GM23338 (cell line): Measurements from ENCODE around the gene KCTD17. TPM values are rescaled to one million over a fixed set of nuclear protein-coding genes. Genes with fewer than 3 reads are reported as not detected.
A peak's percentile ranks its signal among the peaks of the same experiment; 100 is the strongest.

Experiments
- ATAC-seq: fragments of 200-7000 bp; cut with Tn5 transposase; 3 replicates; pipeline ENCODE4 v1.9.1; 2020
- DNase-seq: peaks from one replicate; pipeline ENCODE4 v3.0.0-alpha.2; 2015; ENCODE audit warnings: low spot score
- H2AFZ ChIP-seq: fragments of 200-600 bp; sonication (generic); 2 replicates; pipeline ENCODE4 v1.8.0; 2016; ENCODE audit warnings: antibody characterized with exemption, mild to moderate bottlenecking, moderate library complexity
- H3F3A ChIP-seq: fragments of 200-600 bp; sonication (generic); replicated peaks from 2 replicates; pipeline ENCODE4 v1.8.0; 2017; ENCODE audit warnings: antibody characterized with exemption, mixed run types, low read depth
- H3K27ac ChIP-seq: fragments of 200-600 bp; sonication (generic); 2 replicates; pipeline ENCODE4 v1.6.1; 2016; ENCODE audit warnings: low read depth
- H3K27me3 ChIP-seq: fragments of 200-600 bp; sonication (generic); 2 replicates; pipeline ENCODE4 v1.8.0; 2016; ENCODE audit warnings: mild to moderate bottlenecking, mixed run types, moderate library complexity; ENCODE audit not compliant: insufficient read depth
- H3K36me3 ChIP-seq: fragments of 200-600 bp; sonication (generic); 2 replicates; pipeline ENCODE4 v1.8.0; 2016; ENCODE audit warnings: mild to moderate bottlenecking; ENCODE audit not compliant: insufficient read depth
- H3K4me1 ChIP-seq: fragments of 200-600 bp; sonication (generic); 2 replicates; pipeline ENCODE4 v1.8.0; 2016; ENCODE audit warnings: mild to moderate bottlenecking, moderate library complexity; ENCODE audit not compliant: insufficient read depth
- H3K4me2 ChIP-seq: fragments of 200-600 bp; sonication (generic); 2 replicates; pipeline ENCODE4 v1.7.1; 2017; ENCODE audit warnings: mixed run types
- H3K4me3 ChIP-seq: fragments of 200-600 bp; sonication (generic); 2 replicates; pipeline ENCODE4 v1.6.1; 2016; ENCODE audit warnings: mixed run types
- H3K79me2 ChIP-seq: fragments of 200-600 bp; sonication (generic); replicated peaks from 2 replicates; pipeline ENCODE4 v1.8.0; 2017; ENCODE audit warnings: mild to moderate bottlenecking; ENCODE audit not compliant: insufficient read depth
- H3K9me2 ChIP-seq: fragments of 200-600 bp; sonication (generic); 2 replicates; pipeline ENCODE4 v1.8.0; 2017; ENCODE audit not compliant: insufficient read depth
- H4K20me1 ChIP-seq: fragments of 200-600 bp; sonication (generic); replicated peaks from 2 replicates; pipeline ENCODE4 v1.8.0; 2017; ENCODE audit warnings: mild to moderate bottlenecking; ENCODE audit not compliant: insufficient read depth
- H3K27ac Mint-ChIP-seq: 2 replicates; pipeline ENCODE4 v1.8.0; 2020; ENCODE audit warnings: inconsistent platforms, mild to moderate bottlenecking, moderate library complexity, mixed read lengths
- H3K27me3 Mint-ChIP-seq: 3 replicates; pipeline ENCODE4 v1.8.0; 2022; ENCODE audit warnings: low read depth, mild to moderate bottlenecking, moderate library complexity, mixed read lengths, inconsistent platforms; ENCODE audit not compliant: insufficient read depth, poor library complexity
- H3K36me3 Mint-ChIP-seq: 3 replicates; pipeline ENCODE4 v1.8.0; 2021; ENCODE audit warnings: low read depth, mild to moderate bottlenecking, inconsistent platforms, moderate library complexity, mixed read lengths
- H3K4me1 Mint-ChIP-seq: 3 replicates; pipeline ENCODE4 v1.8.0; 2020; ENCODE audit warnings: mild to moderate bottlenecking, inconsistent platforms, mixed read lengths
- H3K4me3 Mint-ChIP-seq: 3 replicates; pipeline ENCODE4 v1.8.0; 2021; ENCODE audit warnings: moderate library complexity, mild to moderate bottlenecking, inconsistent platforms, mixed read lengths
- H3K9me3 Mint-ChIP-seq: 3 replicates; pipeline ENCODE4 v1.8.0; 2020; ENCODE audit warnings: moderate library complexity, mild to moderate bottlenecking, inconsistent platforms, mixed read lengths
- CTCF ChIP-seq, 2 experiments: fragments of 200-600 bp in 1 of 2; sonication (generic) in 1 of 2; conservative IDR thresholded peaks; 2 replicates each; pipeline versions ENCODE4 v1.5.1 to v1.6.1; 2016 to 2017; ENCODE audit warnings: antibody characterized with exemption in 2 of 2, low read depth in 2 of 2, mild to moderate bottlenecking in 2 of 2, moderate library complexity in 1 of 2
- EZH2 ChIP-seq: fragments of 200-600 bp; sonication (generic); IDR thresholded peaks from one replicate; pipeline ENCODE4 v1.8.0; 2017; ENCODE audit warnings: antibody characterized with exemption, mild to moderate bottlenecking, low read depth; ENCODE audit not compliant: unreplicated experiment
- EZH2phosphoT487 ChIP-seq: fragments of 200-600 bp; sonication (generic); IDR thresholded peaks from one replicate; pipeline ENCODE4 v1.8.1; 2018; ENCODE audit warnings: antibody characterized with exemption; ENCODE audit not compliant: unreplicated experiment
- JUNB ChIP-seq: IDR thresholded peaks from one replicate; pipeline ENCODE4 v1.6.1; 2016; ENCODE audit warnings: antibody characterized with exemption; ENCODE audit not compliant: unreplicated experiment
- NANOG ChIP-seq: IDR thresholded peaks from 2 replicates; pipeline ENCODE4 v1.6.1; 2016; ENCODE audit warnings: antibody characterized with exemption, borderline replicate concordance
- POLR2AphosphoS5 ChIP-seq: IDR thresholded peaks from 2 replicates; pipeline ENCODE4 v1.6.1; 2016; ENCODE audit warnings: antibody characterized with exemption, low read depth
- STAT1 ChIP-seq: IDR thresholded peaks from one replicate; pipeline ENCODE4 v1.6.1; 2016; ENCODE audit warnings: antibody characterized with exemption; ENCODE audit not compliant: unreplicated experiment
- ZNF331 ChIP-seq: fragments of 250-450 bp; sonication (Bioruptor Pico); IDR thresholded peaks from 2 replicates; pipeline ENCODE4 v1.5.0; 2020; ENCODE audit warnings: low read depth, mild to moderate bottlenecking, moderate library complexity
- polyA plus RNA-seq: library from polyadenylated mRNA; unstranded; fragments of >200 nt; fragmentation: Nextera tagmentation; extraction: Ambion mirVana; gene quantifications from 2 replicates; pipeline ENCODE4 v1.2.1, GENCODE V29; 2016
- total RNA-seq: library from RNA; depleted of rRNA; stranded (reverse); fragments of >200 nt; shearing (Covaris generic); gene quantifications from 2 replicates; pipeline ENCODE4 v1.2.3, GENCODE V29; 2014
- TF ChIP-seq, protein P1 (sequence below): IDR thresholded peaks from one replicate; pipeline ENCODE4 v1.6.1; 2018; ENCODE audit warnings: antibody characterized with exemption; ENCODE audit not compliant: unreplicated experiment
- TF ChIP-seq, protein P2 (sequence below): fragments of 250-450 bp; sonication (Bioruptor Pico); IDR thresholded peaks from 2 replicates; pipeline ENCODE4 v1.5.0; 2020; ENCODE audit warnings: mild to moderate bottlenecking, moderate library complexity

Gene KCTD17
- total and polyA plus RNA-seq, 2 experiments from 2014 or later, result 25.1 to 35.0 TPM

GRCh38 chr22:37095113-37095512, 43.6 kb downstream of the KCTD17 start:
- Mint-ChIP-seq H3K4me3 (no peak overlapping the region), H3K27ac (no peak overlapping the region), H3K4me1 (peaks cover 13% of the 10 kb centered on the region), H3K36me3 (no peaks in the 10 kb centered on the region), H3K27me3 (peaks cover 21% of the 10 kb centered on the region), H3K9me3 (no peaks in the 10 kb centered on the region; the same call in 2 of the 3 replicates)
- Histone ChIP-seq H3K79me2 (no peaks in the 10 kb centered on the region), H3K27me3 (no peaks in the 10 kb centered on the region), H3K4me3 (no peak overlapping the region), H4K20me1 (no peaks in the 10 kb centered on the region), H3K4me2 (no peak overlapping the region), H2AFZ (no peak overlapping the region), H3K36me3 (no peaks in the 10 kb centered on the region), H3K27ac (no peak overlapping the region), H3K4me1 (no peaks in the 10 kb centered on the region; the same call in 1 of the 2 replicates), H3K9me2 (no peaks in the 10 kb centered on the region), H3F3A (no peaks in the 10 kb centered on the region)
- DNase-seq, result no peak
- TF ChIP-seq CTCF (conservative IDR thresholded peaks at IDR 0.05; ENCODE audit: low read depth in 2 of 2), result no peak
- no peak for ATAC-seq

DNA sequence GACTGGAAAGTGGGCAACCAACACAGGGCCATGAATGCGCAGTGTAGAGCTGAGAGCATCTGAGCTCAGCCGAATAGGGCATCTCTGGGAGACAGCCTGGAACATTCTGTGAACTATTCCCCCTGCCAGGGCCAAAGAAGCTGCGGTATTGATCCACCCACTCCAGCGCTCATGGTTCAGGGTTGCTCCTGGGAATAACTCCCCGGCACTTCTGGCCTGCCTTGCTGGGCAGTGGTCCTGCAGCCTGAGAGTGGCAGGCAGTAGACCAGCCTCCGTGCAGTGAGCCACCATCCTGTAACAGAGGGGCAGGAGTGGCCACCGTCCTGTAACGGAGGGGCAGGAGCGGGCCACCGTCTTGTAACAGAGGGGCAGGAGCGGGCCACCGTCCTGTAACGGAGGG, 45.8 kb downstream of the KCTD17 start:
- Histone ChIP-seq H3F3A (no peaks in the 10 kb centered on the region), H3K4me1 (no peaks in the 10 kb centered on the region), H3K4me2 (no peak overlapping the region), H3K27me3 (no peaks in the 10 kb centered on the region), H3K4me3 (no peak overlapping the region), H3K79me2 (no peaks in the 10 kb centered on the region), H2AFZ (no peak overlapping the region), H3K36me3 (no peaks in the 10 kb centered on the region), H4K20me1 (no peaks in the 10 kb centered on the region), H3K9me2 (no peaks in the 10 kb centered on the region), H3K27ac (no peak overlapping the region)
- no peak for DNase-seq
- no peak for ATAC-seq
- Mint-ChIP-seq H3K27ac (no peak overlapping the region), H3K27me3 (peaks cover 19% of the 10 kb centered on the region), H3K9me3 (no peaks in the 10 kb centered on the region; the same call in 2 of the 3 replicates), H3K4me1 (peaks cover 7% of the 10 kb centered on the region; the same call in 2 of the 3 replicates), H3K36me3 (no peaks in the 10 kb centered on the region), H3K4me3 (peak overlapping the region; percentile 48; the same call in 2 of the 3 replicates)
- TF ChIP-seq, protein P1, sequence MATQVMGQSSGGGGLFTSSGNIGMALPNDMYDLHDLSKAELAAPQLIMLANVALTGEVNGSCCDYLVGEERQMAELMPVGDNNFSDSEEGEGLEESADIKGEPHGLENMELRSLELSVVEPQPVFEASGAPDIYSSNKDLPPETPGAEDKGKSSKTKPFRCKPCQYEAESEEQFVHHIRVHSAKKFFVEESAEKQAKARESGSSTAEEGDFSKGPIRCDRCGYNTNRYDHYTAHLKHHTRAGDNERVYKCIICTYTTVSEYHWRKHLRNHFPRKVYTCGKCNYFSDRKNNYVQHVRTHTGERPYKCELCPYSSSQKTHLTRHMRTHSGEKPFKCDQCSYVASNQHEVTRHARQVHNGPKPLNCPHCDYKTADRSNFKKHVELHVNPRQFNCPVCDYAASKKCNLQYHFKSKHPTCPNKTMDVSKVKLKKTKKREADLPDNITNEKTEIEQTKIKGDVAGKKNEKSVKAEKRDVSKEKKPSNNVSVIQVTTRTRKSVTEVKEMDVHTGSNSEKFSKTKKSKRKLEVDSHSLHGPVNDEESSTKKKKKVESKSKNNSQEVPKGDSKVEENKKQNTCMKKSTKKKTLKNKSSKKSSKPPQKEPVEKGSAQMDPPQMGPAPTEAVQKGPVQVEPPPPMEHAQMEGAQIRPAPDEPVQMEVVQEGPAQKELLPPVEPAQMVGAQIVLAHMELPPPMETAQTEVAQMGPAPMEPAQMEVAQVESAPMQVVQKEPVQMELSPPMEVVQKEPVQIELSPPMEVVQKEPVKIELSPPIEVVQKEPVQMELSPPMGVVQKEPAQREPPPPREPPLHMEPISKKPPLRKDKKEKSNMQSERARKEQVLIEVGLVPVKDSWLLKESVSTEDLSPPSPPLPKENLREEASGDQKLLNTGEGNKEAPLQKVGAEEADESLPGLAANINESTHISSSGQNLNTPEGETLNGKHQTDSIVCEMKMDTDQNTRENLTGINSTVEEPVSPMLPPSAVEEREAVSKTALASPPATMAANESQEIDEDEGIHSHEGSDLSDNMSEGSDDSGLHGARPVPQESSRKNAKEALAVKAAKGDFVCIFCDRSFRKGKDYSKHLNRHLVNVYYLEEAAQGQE, result no peak
- TF ChIP-seq EZH2 (no peak), POLR2AphosphoS5 (no peak), JUNB (no peak), ZNF331 (no peak), STAT1 (no peak), EZH2phosphoT487 (no peak), NANOG (no peak)
- TF ChIP-seq, protein P2, sequence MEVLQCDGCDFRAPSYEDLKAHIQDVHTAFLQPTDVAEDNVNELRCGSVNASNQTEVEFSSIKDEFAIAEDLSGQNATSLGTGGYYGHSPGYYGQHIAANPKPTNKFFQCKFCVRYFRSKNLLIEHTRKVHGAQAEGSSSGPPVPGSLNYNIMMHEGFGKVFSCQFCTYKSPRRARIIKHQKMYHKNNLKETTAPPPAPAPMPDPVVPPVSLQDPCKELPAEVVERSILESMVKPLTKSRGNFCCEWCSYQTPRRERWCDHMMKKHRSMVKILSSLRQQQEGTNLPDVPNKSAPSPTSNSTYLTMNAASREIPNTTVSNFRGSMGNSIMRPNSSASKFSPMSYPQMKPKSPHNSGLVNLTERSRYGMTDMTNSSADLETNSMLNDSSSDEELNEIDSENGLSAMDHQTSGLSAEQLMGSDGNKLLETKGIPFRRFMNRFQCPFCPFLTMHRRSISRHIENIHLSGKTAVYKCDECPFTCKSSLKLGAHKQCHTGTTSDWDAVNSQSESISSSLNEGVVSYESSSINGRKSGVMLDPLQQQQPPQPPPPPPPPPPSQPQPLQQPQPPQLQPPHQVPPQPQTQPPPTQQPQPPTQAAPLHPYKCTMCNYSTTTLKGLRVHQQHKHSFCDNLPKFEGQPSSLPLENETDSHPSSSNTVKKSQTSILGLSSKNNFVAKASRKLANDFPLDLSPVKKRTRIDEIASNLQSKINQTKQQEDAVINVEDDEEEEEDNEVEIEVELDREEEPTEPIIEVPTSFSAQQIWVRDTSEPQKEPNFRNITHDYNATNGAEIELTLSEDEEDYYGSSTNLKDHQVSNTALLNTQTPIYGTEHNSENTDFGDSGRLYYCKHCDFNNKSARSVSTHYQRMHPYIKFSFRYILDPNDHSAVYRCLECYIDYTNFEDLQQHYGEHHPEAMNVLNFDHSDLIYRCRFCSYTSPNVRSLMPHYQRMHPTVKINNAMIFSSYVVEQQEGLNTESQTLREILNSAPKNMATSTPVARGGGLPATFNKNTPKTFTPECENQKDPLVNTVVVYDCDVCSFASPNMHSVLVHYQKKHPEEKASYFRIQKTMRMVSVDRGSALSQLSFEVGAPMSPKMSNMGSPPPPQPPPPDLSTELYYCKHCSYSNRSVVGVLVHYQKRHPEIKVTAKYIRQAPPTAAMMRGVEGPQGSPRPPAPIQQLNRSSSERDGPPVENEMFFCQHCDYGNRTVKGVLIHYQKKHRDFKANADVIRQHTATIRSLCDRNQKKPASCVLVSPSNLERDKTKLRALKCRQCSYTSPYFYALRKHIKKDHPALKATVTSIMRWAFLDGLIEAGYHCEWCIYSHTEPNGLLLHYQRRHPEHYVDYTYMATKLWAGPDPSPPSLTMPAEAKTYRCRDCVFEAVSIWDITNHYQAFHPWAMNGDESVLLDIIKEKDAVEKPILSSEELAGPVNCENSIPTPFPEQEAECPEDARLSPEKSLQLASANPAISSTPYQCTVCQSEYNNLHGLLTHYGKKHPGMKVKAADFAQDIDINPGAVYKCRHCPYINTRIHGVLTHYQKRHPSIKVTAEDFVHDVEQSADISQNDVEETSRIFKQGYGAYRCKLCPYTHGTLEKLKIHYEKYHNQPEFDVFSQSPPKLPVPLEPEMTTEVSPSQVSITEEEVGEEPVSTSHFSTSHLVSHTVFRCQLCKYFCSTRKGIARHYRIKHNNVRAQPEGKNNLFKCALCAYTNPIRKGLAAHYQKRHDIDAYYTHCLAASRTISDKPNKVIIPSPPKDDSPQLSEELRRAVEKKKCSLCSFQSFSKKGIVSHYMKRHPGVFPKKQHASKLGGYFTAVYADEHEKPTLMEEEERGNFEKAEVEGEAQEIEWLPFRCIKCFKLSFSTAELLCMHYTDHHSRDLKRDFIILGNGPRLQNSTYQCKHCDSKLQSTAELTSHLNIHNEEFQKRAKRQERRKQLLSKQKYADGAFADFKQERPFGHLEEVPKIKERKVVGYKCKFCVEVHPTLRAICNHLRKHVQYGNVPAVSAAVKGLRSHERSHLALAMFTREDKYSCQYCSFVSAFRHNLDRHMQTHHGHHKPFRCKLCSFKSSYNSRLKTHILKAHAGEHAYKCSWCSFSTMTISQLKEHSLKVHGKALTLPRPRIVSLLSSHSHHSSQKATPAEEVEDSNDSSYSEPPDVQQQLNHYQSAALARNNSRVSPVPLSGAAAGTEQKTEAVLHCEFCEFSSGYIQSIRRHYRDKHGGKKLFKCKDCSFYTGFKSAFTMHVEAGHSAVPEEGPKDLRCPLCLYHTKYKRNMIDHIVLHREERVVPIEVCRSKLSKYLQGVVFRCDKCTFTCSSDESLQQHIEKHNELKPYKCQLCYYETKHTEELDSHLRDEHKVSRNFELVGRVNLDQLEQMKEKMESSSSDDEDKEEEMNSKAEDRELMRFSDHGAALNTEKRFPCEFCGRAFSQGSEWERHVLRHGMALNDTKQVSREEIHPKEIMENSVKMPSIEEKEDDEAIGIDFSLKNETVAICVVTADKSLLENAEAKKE (CRISPR knock-in tag), result no peak
